HEK293T (cell line): ENCODE results near the gene TMEM35B.
A peak's percentile ranks its signal among the peaks of the same experiment; 100 is the strongest.
"Not testable (repeated sequence)": the region's sequence is repeated elsewhere in the genome, so short reads cannot be mapped to it uniquely, and the experiment has no call there.

Source experiments
- CTCF ChIA-PET: fragments of 350-600 bp; formaldehyde crosslinking; extraction: SDS; loops from one replicate; lab custom pipeline; 2021; ENCODE audit warnings: antibody characterized with exemption, inconsistent platforms; lab: Yijun Ruan, JAX
- POLR2A ChIA-PET: fragments of 350-600 bp; formaldehyde crosslinking; extraction: SDS; loops from one replicate; lab custom pipeline; 2020; ENCODE audit warnings: antibody characterized with exemption, inconsistent platforms; lab: Yijun Ruan, JAX
- DNase-seq: peaks from one replicate; pipeline ENCODE4 v3.0.0; 2012; ENCODE audit warnings: mixed read lengths; ENCODE audit errors: extremely low spot score
- BHLHE40 ChIP-seq: fragments of 450-650 bp; IDR thresholded peaks from 2 replicates; pipeline ENCODE4 v1.6.1; 2016; ENCODE audit warnings: mild to moderate bottlenecking, moderate library complexity, borderline replicate concordance
- CTBP1 ChIP-seq: fragments of 450-650 bp; IDR thresholded peaks from 2 replicates; pipeline ENCODE4 v1.6.1; 2016; ENCODE audit warnings: borderline replicate concordance
- ELF4 ChIP-seq: fragments of 450-650 bp; IDR thresholded peaks from 2 replicates; pipeline ENCODE4 v1.6.1; 2017; ENCODE audit warnings: antibody characterized with exemption
- FOXA1 ChIP-seq: fragments of 450-650 bp; IDR thresholded peaks from 2 replicates; pipeline ENCODE4 v1.6.1; 2016; ENCODE audit warnings: mild to moderate bottlenecking
- FOXK2 ChIP-seq: fragments of 450-650 bp; IDR thresholded peaks from 2 replicates; pipeline ENCODE4 v1.6.1; 2016; ENCODE audit warnings: mild to moderate bottlenecking
- L3MBTL2 ChIP-seq: fragments of 450-650 bp; conservative IDR thresholded peaks from 2 replicates; pipeline ENCODE4 v1.6.1; 2016; ENCODE audit warnings: mild to moderate bottlenecking
- LEF1 ChIP-seq: fragments of 450-650 bp; IDR thresholded peaks from 2 replicates; pipeline ENCODE4 v1.6.1; 2017; ENCODE audit warnings: mild to moderate bottlenecking, borderline replicate concordance
- PKNOX1 ChIP-seq: fragments of 450-650 bp; IDR thresholded peaks from 2 replicates; pipeline ENCODE4 v1.6.1; 2016
- SP1 ChIP-seq: fragments of 450-650 bp; IDR thresholded peaks from 2 replicates; pipeline ENCODE4 v1.6.1; 2017
- SUZ12 ChIP-seq: fragments of 450-650 bp; IDR thresholded peaks from 2 replicates; pipeline ENCODE4 v1.6.1; 2016; ENCODE audit warnings: mild to moderate bottlenecking
- ZNF384 ChIP-seq: fragments of 450-650 bp; IDR thresholded peaks from 2 replicates; pipeline ENCODE4 v1.6.1; 2016

Gene TMEM35B

GRCh38 chr1:34970220-34970735, 14.9 kb downstream of the TMEM35B start:
- no peak for DNase-seq
- POLR2A ChIA-PET: interaction anchor here (3.1 kb wide), 1 partner anchor 14 kb away, joined by 19 read pairs; the partner anchor contains the start of gene TMEM35B
- TF ChIP-seq PKNOX1 (no peak), LEF1 (no peak), SUZ12 (no peak)
- CTCF ChIA-PET: no interaction called here

DNA sequence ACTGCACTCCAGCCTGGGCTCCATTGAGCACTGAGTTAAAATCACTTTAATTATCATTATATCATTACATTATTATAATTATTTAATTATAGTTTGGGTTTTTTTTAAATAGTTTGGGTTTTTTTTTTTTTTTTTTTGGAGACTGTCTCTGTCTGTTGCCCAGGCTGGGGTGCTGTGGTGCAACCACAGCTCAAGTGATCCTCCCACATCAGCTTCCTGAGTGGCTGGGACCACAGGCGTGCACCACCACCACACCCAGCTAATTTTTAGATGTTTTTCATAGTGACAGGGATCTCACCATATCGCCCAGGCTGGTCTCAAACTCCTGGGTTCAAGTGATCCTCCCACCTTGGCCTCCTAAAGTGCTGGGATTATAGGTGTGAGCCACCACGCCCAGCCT, 16.9 kb downstream of the TMEM35B start:
- CTCF ChIA-PET, POLR2A ChIA-PET: not testable (repeated sequence)

GRCh38 chr1:34967672-34968071, 17.5 kb downstream of the TMEM35B start:
- DNase-seq, CTCF ChIA-PET, POLR2A ChIA-PET: not testable (repeated sequence)

More for the DNA sequence above, 16.9 kb downstream of the TMEM35B start:
- not testable (repeated sequence) for DNase-seq

GRCh38 chr1:34965597-34965996, 19.6 kb downstream of the TMEM35B start:
- CTCF ChIA-PET: no interaction called here
- TF ChIP-seq SP1 (no peak), LEF1 (no peak), L3MBTL2 (no peak), ZNF384 (no peak)
- POLR2A ChIA-PET: no interaction called here
- DNase-seq: no peak

DNA sequence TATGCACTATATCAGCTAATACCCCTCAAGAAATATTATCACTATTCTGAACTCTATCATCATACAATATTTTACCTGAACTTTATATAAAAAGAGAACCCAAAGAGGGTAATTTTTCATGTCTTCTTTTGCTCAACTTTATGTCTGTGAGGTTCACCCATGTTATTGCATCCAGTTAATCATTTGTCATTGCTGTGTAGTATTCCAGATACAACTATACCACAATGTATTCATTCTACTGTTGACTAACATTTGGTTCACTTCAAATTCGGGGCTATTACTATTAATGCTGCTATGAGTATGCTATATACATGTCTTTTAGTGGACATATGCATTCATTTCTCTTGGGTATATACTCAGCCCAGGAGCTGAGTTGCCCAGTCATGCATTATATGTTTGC, 34.7 kb downstream of the TMEM35B start:
- CTCF ChIA-PET: no interaction called here
- DNase-seq: no peak
- POLR2A ChIA-PET: no interaction called here
- TF ChIP-seq ZNF384: no peak
- no peak for TF ChIP-seq FOXA1
- no peak for TF ChIP-seq ELF4
- no peak for TF ChIP-seq SUZ12
- TF ChIP-seq FOXK2: no peak
- TF ChIP-seq L3MBTL2: no peak

DNA sequence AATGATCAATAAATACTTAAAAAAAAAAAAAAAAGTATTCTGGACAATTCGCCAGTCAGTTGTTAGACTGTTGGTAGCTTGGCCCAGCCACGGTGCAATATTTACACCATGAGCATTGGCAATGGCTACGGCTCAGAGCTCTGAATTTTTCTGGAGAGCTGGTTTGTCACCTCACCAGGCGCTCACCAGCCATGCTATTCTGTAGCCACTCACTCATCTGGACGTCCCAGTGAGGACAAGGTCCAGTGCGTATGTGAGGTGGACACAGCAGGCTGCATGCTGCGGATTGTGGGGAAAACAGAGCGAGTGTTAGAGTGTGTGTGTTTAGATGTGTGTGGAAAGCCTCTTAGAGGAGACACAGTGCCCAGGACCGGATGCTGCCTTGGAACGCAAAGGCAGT, 36.4 kb downstream of the TMEM35B start:
- CTCF ChIA-PET, POLR2A ChIA-PET, DNase-seq: not testable (repeated sequence)

DNA sequence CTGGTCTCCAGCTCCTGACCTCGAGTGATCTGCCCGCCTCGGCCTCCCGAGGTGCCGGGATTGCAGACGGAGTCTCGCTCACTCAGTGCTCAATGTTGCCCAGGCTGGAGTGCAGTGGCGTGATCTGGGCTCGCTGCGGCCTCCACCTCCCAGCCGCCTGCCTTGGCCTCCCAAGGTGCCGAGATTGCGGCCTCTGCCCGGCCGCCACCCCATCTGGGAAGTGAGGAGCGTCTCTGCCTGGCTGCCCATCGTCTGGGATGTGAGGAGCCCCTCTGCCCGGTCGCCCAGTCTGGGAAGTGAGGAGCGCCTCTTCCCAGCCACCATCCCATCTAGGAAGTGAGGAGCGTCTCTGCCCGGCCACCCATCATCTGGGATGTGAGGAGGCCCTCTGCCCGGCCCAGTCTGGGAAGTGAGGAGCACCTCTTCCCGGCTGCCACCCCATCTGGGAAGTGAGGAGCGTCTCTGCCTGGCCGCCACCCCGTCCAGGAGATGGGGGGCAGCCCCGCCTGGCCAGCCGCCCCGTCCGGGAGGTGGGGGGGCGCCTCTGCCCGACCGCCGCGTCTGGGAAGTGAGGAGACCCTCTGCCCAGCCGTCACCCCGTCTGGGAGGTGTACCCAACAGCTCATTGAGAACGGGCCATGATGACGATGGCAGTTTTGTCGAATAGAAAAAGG, 37.4 kb downstream of the TMEM35B start:
- DNase-seq, CTCF ChIA-PET, POLR2A ChIA-PET: not testable (repeated sequence)

- POLR2A ChIA-PET: no interaction called here
- CTCF ChIA-PET: no interaction called here
- DNase-seq: no peak
- TF ChIP-seq PKNOX1: no peak
- TF ChIP-seq FOXA1: no peak
- TF ChIP-seq BHLHE40: no peak
- no peak for TF ChIP-seq SP1
- TF ChIP-seq L3MBTL2: peak; percentile 56
- TF ChIP-seq CTBP1: no peak
Measured at GRCh38 chr1:34946211-34946610, 38.9 kb downstream of the TMEM35B start.

DNA sequence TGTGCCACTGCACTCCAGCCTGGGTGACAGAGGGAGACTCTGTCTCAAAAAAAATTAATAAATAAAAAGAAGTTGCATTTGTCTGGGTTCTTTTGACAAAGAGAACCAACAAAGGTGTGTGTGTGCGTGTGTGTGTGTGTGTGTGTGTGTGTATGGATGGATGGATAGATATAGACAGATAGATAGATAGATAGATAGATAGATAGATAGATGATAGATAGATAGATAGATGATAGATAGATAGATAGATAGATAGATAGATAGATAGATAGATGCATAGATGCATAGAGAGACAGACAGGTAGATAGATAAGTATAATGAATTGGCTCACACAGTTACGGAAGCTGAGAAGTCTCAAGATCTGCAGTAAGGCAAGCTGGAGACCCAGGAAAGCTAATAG, 43.3 kb downstream of the TMEM35B start:
- DNase-seq, CTCF ChIA-PET, POLR2A ChIA-PET: not testable (repeated sequence)
